Sigmoid colon (tissue), 7 donors: ENCODE data around the gene CBLB. TPM values are rescaled to one million over a fixed set of nuclear protein-coding genes. Genes with fewer than 3 reads are reported as not detected.
A peak's percentile ranks its signal among the peaks of the same experiment; 100 is the strongest.

Experiments
- DNase-seq: peaks from one replicate; pipeline ENCODE4 v3.0.0-alpha.2; 2019
- H3K27ac ChIP-seq, 4 donors: fragments of 200-600 bp; sonication (generic); one replicate each; pipeline ENCODE4 v1.5.1; 2016 to 2019; ENCODE audit warnings: mild to moderate bottlenecking in 1 of 4
- H3K27me3 ChIP-seq, 3 donors: fragments of 200-600 bp; sonication (generic); one replicate each; pipeline ENCODE4 v1.5.1; 2019; ENCODE audit warnings: mild to moderate bottlenecking in 1 of 3
- H3K36me3 ChIP-seq, 4 donors: fragments of 200-600 bp; sonication (generic); one replicate each; pipeline ENCODE4 v1.5.1; 2016 to 2019
- H3K4me1 ChIP-seq, 4 donors: fragments of 200-600 bp; sonication (generic); one replicate each; pipeline ENCODE4 v1.5.1; 2017 to 2019
- H3K4me3 ChIP-seq, 4 donors: fragments of 200-600 bp; sonication (generic); one replicate each; pipeline ENCODE4 v1.5.1; 2017 to 2019; ENCODE audit warnings: mild to moderate bottlenecking in 2 of 4, moderate library complexity in 1 of 4
- H3K9me3 ChIP-seq, 4 donors: fragments of 200-600 bp in 3 of 4; sonication (generic) in 3 of 4; one replicate each; pipeline versions ENCODE4 v1.5.1 to v1.6.1; 2013 to 2019
- CTCF ChIP-seq, 4 experiments: fragments of 450-650 bp in 3 of 4; fragments of 200-600 bp in 1 of 4; IDR thresholded peaks; one replicate each; pipeline ENCODE4 v1.5.1; 2016 to 2019; ENCODE audit warnings: antibody characterized with exemption in 4 of 4, mild to moderate bottlenecking in 3 of 4, moderate library complexity in 2 of 4
- EP300 ChIP-seq, 4 donors: sonication (generic); formaldehyde crosslinking; IDR thresholded peaks; one replicate each; pipeline ENCODE4 v1.6.1; 2017; ENCODE audit warnings: antibody characterized with exemption in 4 of 4
- POLR2A ChIP-seq, 2 donors: fragments of 450-650 bp; IDR thresholded peaks; one replicate each; pipeline ENCODE4 v1.6.1; 2016; ENCODE audit warnings: antibody characterized with exemption in 2 of 2, mild to moderate bottlenecking in 2 of 2, moderate library complexity in 2 of 2
- POLR2AphosphoS5 ChIP-seq, 4 donors: sonication (generic); formaldehyde crosslinking; IDR thresholded peaks; one replicate each; pipeline ENCODE4 v1.6.1; 2017; ENCODE audit warnings: antibody characterized with exemption in 4 of 4
- WGBS, 2 donors: extraction: QIAGEN DNeasy Blood & Tissue Kit; methylation state at CpG; one replicate each; pipeline ENCODE4 v1.1.7; 2013; 5-methylcytosine and 5-hydroxymethylcytosine counted together
- intact Hi-C: fragments of 100-400 bp; cut with DNase I; formaldehyde crosslinking; loops from one replicate; pipeline ENCODE4 v1.15.1; 2023
- polyA plus RNA-seq, 3 donors: library from polyadenylated mRNA; stranded (reverse); fragments of 200-250 nt; gene quantifications; one replicate each; pipeline ENCODE4 v1.2.3, GENCODE V29; 2013
- total RNA-seq, 4 donors: library from RNA; depleted of rRNA; stranded (reverse); fragments of >200 nt; gene quantifications; one replicate each; pipeline ENCODE4 v1.1.0, GENCODE V29; 2016
- donor health status: healthy with polysubstance abuse.
- donor health status: Bipolar disorder and iron deficiency.
- donor health status: healthy.

The CBLB gene
- total and polyA plus RNA-seq, 7 donors, result 9.6 to 55.9 (median 27.4) TPM

GRCh38 chr3:105905328-105905727 lies 36.5 kb upstream of the CBLB start:
- WGBS, 2 donors, result 83 to 87% methylated on average over 1 of the region's 1 CpG
- intact Hi-C loops, result no loop called here
- DNase-seq, result no peak
- Histone ChIP-seq H3K27ac (peak overlapping the region in 1 of 4 donors; percentile 58), H3K4me3 (no peak overlapping the region), H3K4me1 (peaks cover 0 to 9% (median 3%) of the 10 kb centered on the region in 4 donors), H3K36me3 (no peaks in the 10 kb centered on the region), H3K27me3 (no peaks in the 10 kb centered on the region), H3K9me3 (no peaks in the 10 kb centered on the region)
- no peak for TF ChIP-seq EP300 (IDR thresholded peaks at IDR 0.05)
- TF ChIP-seq POLR2AphosphoS5 (IDR thresholded peaks at IDR 0.05), result no peak
- TF ChIP-seq CTCF (IDR thresholded peaks at IDR 0.05), result no peak
- TF ChIP-seq POLR2A (IDR thresholded peaks at IDR 0.05), result no peak

- Histone ChIP-seq H3K4me1 (peaks cover 0 to 9% (median 3%) of the 10 kb centered on the region in 4 donors), H3K27ac (no peak overlapping the region), H3K4me3 (no peak overlapping the region), H3K36me3 (no peaks in the 10 kb centered on the region), H3K9me3 (no peaks in the 10 kb centered on the region), H3K27me3 (no peaks in the 10 kb centered on the region)
- no peak for DNase-seq
- TF ChIP-seq EP300 (IDR thresholded peaks at IDR 0.05) (no peak), CTCF (IDR thresholded peaks at IDR 0.05) (no peak), POLR2A (IDR thresholded peaks at IDR 0.05) (no peak), POLR2AphosphoS5 (IDR thresholded peaks at IDR 0.05) (no peak)
- intact Hi-C loops, result no loop called here
- WGBS, 2 donors, result 68 to 82% methylated on average over 5 of the region's 5 CpGs
Observed at GRCh38 chr3:105904678-105905284, 36.0 kb upstream of the CBLB start.

- peaks cover 0 to 9% (median 3%) of the 10 kb centered on the region in 4 donors for H3K4me1 ChIP-seq
- H3K9me3 ChIP-seq, result no peaks in the 10 kb centered on the region
- no peaks in the 10 kb centered on the region for H3K36me3 ChIP-seq
- H3K4me3 ChIP-seq, result no peak overlapping the region
- intact Hi-C loops, result no loop called here
- no peak overlapping the region for H3K27ac ChIP-seq
- TF ChIP-seq CTCF (IDR thresholded peaks at IDR 0.05), result no peak
- TF ChIP-seq EP300 (IDR thresholded peaks at IDR 0.05), result no peak
- no peak for TF ChIP-seq POLR2A (IDR thresholded peaks at IDR 0.05)
- no peak for TF ChIP-seq POLR2AphosphoS5 (IDR thresholded peaks at IDR 0.05)
- DNase-seq, result no peak
- H3K27me3 ChIP-seq, result no peaks in the 10 kb centered on the region
- WGBS, 2 donors, result 96 to 97% methylated on average over 1 of the region's 1 CpG
Observed at GRCh38 chr3:105904251-105904650, 35.4 kb upstream of the CBLB start.

GRCh38 chr3:105899516-105899915 lies 30.7 kb upstream of the CBLB start:
- TF ChIP-seq EP300 (IDR thresholded peaks at IDR 0.05), result no peak
- TF ChIP-seq POLR2A (IDR thresholded peaks at IDR 0.05), result no peak
- no peak for TF ChIP-seq POLR2AphosphoS5 (IDR thresholded peaks at IDR 0.05)
- no peak for TF ChIP-seq CTCF (IDR thresholded peaks at IDR 0.05)
- H3K36me3 ChIP-seq, result no peaks in the 10 kb centered on the region
- H3K27ac ChIP-seq, result no peak overlapping the region
- intact Hi-C loops, result no loop called here
- no peaks in the 10 kb centered on the region for H3K9me3 ChIP-seq
- H3K4me1 ChIP-seq, result no peaks in the 10 kb centered on the region
- no peak overlapping the region for H3K4me3 ChIP-seq
- no peak for DNase-seq
- 83 to 92% methylated on average over 2 of the region's 2 CpGs for WGBS, 2 donors
- H3K27me3 ChIP-seq, result no peaks in the 10 kb centered on the region

- WGBS, 2 donors, result 95 to 99% methylated on average over 1 of the region's 1 CpG
- Histone ChIP-seq H3K9me3 (no peaks in the 10 kb centered on the region), H3K36me3 (no peaks in the 10 kb centered on the region), H3K4me3 (no peak overlapping the region), H3K4me1 (no peaks in the 10 kb centered on the region), H3K27ac (no peak overlapping the region), H3K27me3 (no peaks in the 10 kb centered on the region)
- intact Hi-C loops, result no loop called here
- no peak for DNase-seq
- no peak for TF ChIP-seq POLR2A (IDR thresholded peaks at IDR 0.05)
- no peak for TF ChIP-seq CTCF (IDR thresholded peaks at IDR 0.05)
- TF ChIP-seq EP300 (IDR thresholded peaks at IDR 0.05), result no peak
- TF ChIP-seq POLR2AphosphoS5 (IDR thresholded peaks at IDR 0.05), result no peak
Observed at GRCh38 chr3:105891101-105891500, 22.3 kb upstream of the CBLB start.
